Measurements from ENCODE around the gene ANKRD34A. TPM values are rescaled to one million over a fixed set of nuclear protein-coding genes. Genes with fewer than 3 reads are reported as not detected.

The ANKRD34A gene
- total RNA-seq, 2 donors from 2014 or later, result 1.1 TPM

GRCh38 chr1:145991735-145992412 lies 27.5 kb upstream of the ANKRD34A start:
- Histone ChIP-seq H3K27ac (peak overlapping the region; percentile 11 to 84), H3K9me3 (no peaks in the 10 kb centered on the region), H3K36me3 (peaks cover 19% of the 10 kb centered on the region), H3K4me1 (ENCODE audit: control insufficient read depth in 1 of 2, low read depth in 2 of 2) (peaks cover 13 to 30% of the 10 kb centered on the region in 2 donors), H3K4me3 (peak overlapping the region; percentile 94), H3K27me3 (replicated peaks; ENCODE audit: insufficient read depth) (no peaks in the 10 kb centered on the region)
- ATAC-seq (ENCODE audit: insufficient number of reproducible peaks, low FRiP score, low read depth), result no peak
- no peak for DNase-seq (ENCODE audit: low spot score)
- no peak for TF ChIP-seq CTCF (IDR thresholded peaks at IDR 0.05)

- no peak for TF ChIP-seq CTCF (IDR thresholded peaks at IDR 0.05)
- Histone ChIP-seq H3K36me3 (peaks cover 19% of the 10 kb centered on the region), H3K4me3 (no peak overlapping the region), H3K27ac (peak overlapping the region; percentile 41 to 84), H3K4me1 (ENCODE audit: control insufficient read depth in 1 of 2, low read depth in 2 of 2) (peaks cover 23 to 39% of the 10 kb centered on the region in 2 donors), H3K27me3 (replicated peaks; ENCODE audit: insufficient read depth) (no peaks in the 10 kb centered on the region), H3K9me3 (no peaks in the 10 kb centered on the region)
- no peak for ATAC-seq (ENCODE audit: insufficient number of reproducible peaks, low FRiP score, low read depth)
- DNase-seq (ENCODE audit: low spot score), result no peak
Measured at GRCh38 chr1:145990249-145990855, 26.0 kb upstream of the ANKRD34A start.

GRCh38 chr1:145988773-145989172 lies 24.4 kb upstream of the ANKRD34A start:
- Histone ChIP-seq H3K27me3 (replicated peaks; ENCODE audit: insufficient read depth) (no peaks in the 10 kb centered on the region), H3K9me3 (no peaks in the 10 kb centered on the region), H3K4me3 (no peak overlapping the region), H3K36me3 (peaks cover 8% of the 10 kb centered on the region), H3K27ac (peak overlapping the region in 1 of 2 donors; percentile 35), H3K4me1 (ENCODE audit: control insufficient read depth in 1 of 2, low read depth in 2 of 2) (peaks cover 27 to 38% of the 10 kb centered on the region in 2 donors)
- ATAC-seq (ENCODE audit: insufficient number of reproducible peaks, low FRiP score, low read depth), result no peak
- DNase-seq (ENCODE audit: low spot score), result no peak
- TF ChIP-seq CTCF (IDR thresholded peaks at IDR 0.05), result no peak

GRCh38 chr1:145987926-145988325 lies 23.6 kb upstream of the ANKRD34A start:
- H3K9me3 ChIP-seq, result no peaks in the 10 kb centered on the region
- DNase-seq (ENCODE audit: low spot score) (no peak), ATAC-seq (ENCODE audit: insufficient number of reproducible peaks, low FRiP score, low read depth) (no peak)
- peaks cover 32 to 38% of the 10 kb centered on the region in 2 donors for H3K4me1 ChIP-seq (ENCODE audit: control insufficient read depth in 1 of 2, low read depth in 2 of 2)
- H3K36me3 ChIP-seq, result no peaks in the 10 kb centered on the region
- TF ChIP-seq CTCF (IDR thresholded peaks at IDR 0.05), result no peak
- H3K27ac ChIP-seq, result no peak overlapping the region
- H3K4me3 ChIP-seq, result no peak overlapping the region
- no peaks in the 10 kb centered on the region for H3K27me3 ChIP-seq (replicated peaks; ENCODE audit: insufficient read depth)

GRCh38 chr1:145986551-145986950 lies 22.2 kb upstream of the ANKRD34A start:
- no peak overlapping the region for H3K4me3 ChIP-seq
- H3K27ac ChIP-seq, result peak overlapping the region; percentile 51 to 85
- no peaks in the 10 kb centered on the region for H3K9me3 ChIP-seq
- no peaks in the 10 kb centered on the region for H3K36me3 ChIP-seq
- H3K4me1 ChIP-seq (ENCODE audit: control insufficient read depth in 1 of 2, low read depth in 2 of 2), result peaks cover 40 to 44% of the 10 kb centered on the region in 2 donors
- no peak for ATAC-seq (ENCODE audit: insufficient number of reproducible peaks, low FRiP score, low read depth)
- no peak for TF ChIP-seq CTCF (IDR thresholded peaks at IDR 0.05)
- no peak for DNase-seq (ENCODE audit: low spot score)
- H3K27me3 ChIP-seq (replicated peaks; ENCODE audit: insufficient read depth), result no peaks in the 10 kb centered on the region
